BE2C (cell line): Measurements from ENCODE around the gene KCNAB2.
A peak's percentile ranks its signal among the peaks of the same experiment; 100 is the strongest.

Source experiments
- DNase-seq: peaks from one replicate; pipeline ENCODE4 v3.0.0-alpha.2; 2020
- H3K27me3 ChIP-seq: fragments of 250-450 bp; sonication (Bioruptor Pico); 2 replicates; pipeline ENCODE4 v1.5.1; 2020; ENCODE audit warnings: mild to moderate bottlenecking
- H3K36me3 ChIP-seq: fragments of 250-450 bp; sonication (Bioruptor Pico); 2 replicates; pipeline ENCODE4 v1.5.1; 2020; ENCODE audit warnings: mild to moderate bottlenecking
- H3K4me1 ChIP-seq: fragments of 250-450 bp; sonication (Bioruptor Pico); 2 replicates; pipeline ENCODE4 v1.5.1; 2020
- H3K4me3 ChIP-seq: 2 replicates; pipeline ENCODE4 v1.5.1; 2011; ENCODE audit warnings: low read depth, low read length
- H3K9me3 ChIP-seq: fragments of 250-450 bp; sonication (Bioruptor Pico); 2 replicates; pipeline ENCODE4 v1.5.1; 2020
- TF ChIP-seq, protein P1 (sequence below): IDR thresholded peaks from 2 replicates; pipeline ENCODE4 v1.5.1; 2012; ENCODE audit warnings: mild to moderate bottlenecking, low read depth, low read length

Gene KCNAB2

DNA sequence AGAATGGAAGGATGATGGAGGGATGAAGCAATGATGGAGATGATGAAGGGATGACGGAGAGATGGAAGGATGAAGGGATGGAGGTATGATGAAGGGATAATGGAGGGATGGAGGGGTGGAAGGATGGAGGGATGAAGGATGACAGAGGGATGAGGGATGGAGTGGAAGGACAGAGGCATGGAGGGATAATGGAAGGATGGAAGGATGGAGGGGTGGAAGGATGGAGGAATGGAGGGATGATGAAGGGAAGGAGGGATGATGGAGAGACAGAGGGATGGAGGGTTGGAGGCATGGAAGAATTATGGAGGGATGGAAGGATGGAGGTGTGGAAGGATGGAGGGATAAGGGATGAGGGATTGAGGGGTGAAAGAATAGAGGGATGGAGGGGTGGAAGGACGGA lies 62.8 kb downstream of the KCNAB2 start:
- TF ChIP-seq, protein P1, sequence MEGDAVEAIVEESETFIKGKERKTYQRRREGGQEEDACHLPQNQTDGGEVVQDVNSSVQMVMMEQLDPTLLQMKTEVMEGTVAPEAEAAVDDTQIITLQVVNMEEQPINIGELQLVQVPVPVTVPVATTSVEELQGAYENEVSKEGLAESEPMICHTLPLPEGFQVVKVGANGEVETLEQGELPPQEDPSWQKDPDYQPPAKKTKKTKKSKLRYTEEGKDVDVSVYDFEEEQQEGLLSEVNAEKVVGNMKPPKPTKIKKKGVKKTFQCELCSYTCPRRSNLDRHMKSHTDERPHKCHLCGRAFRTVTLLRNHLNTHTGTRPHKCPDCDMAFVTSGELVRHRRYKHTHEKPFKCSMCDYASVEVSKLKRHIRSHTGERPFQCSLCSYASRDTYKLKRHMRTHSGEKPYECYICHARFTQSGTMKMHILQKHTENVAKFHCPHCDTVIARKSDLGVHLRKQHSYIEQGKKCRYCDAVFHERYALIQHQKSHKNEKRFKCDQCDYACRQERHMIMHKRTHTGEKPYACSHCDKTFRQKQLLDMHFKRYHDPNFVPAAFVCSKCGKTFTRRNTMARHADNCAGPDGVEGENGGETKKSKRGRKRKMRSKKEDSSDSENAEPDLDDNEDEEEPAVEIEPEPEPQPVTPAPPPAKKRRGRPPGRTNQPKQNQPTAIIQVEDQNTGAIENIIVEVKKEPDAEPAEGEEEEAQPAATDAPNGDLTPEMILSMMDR = no peak
- H3K27me3 ChIP-seq = no peaks in the 10 kb centered on the region
- H3K4me1 ChIP-seq = no peaks in the 10 kb centered on the region
- no peak overlapping the region for H3K4me3 ChIP-seq
- no peaks in the 10 kb centered on the region for H3K36me3 ChIP-seq
- no peaks in the 10 kb centered on the region for H3K9me3 ChIP-seq
- DNase-seq = no peak

DNA sequence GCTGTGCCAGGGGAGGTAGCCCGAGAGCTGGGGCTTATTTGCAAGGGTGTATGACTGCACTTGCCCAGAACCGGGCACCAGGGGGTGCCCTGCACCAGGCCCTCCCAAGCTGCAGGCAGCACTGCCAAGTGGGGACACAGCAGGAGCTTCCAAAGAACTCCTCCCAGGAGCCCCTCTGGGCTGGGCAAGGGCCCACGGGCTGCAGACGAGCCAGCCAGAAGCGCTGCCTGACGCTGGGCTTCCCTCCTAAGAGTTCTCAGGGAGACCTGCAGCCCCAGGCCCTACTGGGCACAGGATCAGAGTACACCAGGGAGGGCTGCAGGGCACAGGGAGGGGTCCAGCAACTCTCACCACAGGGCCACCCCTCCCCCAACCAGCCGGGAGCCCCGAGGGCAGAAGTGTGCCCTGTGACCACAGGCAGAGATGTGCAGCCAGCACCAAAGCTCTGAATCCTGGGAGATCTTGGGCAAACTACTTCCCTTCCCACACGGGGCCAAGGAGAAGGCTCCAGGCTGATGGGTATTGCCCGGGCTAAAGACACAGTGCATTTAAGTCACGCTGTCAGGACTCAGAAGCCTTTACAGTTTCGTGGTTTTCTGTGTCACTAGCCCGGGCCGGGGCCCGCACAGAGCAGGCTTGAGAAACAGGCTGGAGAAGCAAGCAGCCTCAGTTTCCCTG lies 63.4 kb downstream of the KCNAB2 start:
- peak; percentile 63 for DNase-seq
- Histone ChIP-seq H3K27me3 (no peaks in the 10 kb centered on the region), H3K36me3 (no peaks in the 10 kb centered on the region), H3K4me1 (no peaks in the 10 kb centered on the region), H3K4me3 (no peak overlapping the region), H3K9me3 (no peaks in the 10 kb centered on the region)
- TF ChIP-seq, protein P1 = peak; percentile 61

DNA sequence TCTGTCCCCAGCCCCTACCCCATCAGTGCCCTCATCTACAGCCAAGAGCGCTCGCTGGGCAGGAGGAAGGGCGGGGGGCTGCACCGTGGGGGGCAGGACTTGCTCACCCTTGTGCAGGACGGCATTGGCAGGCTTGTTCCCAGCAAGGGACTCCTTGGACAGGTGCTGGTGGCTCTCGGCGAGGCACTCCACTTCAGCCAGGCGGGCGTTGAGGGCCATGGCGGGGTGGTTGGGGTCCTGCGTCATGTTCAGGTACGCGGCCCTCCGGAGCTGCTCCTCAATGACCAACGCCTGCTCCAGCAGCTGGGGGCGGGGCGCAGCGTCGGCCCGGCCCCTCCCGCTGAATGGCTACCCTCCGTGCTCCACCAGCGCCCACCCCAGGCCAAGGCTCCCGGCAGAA lies 64.0 kb downstream of the KCNAB2 start:
- no peaks in the 10 kb centered on the region for H3K27me3 ChIP-seq
- no peaks in the 10 kb centered on the region for H3K4me1 ChIP-seq
- H3K4me3 ChIP-seq = no peak overlapping the region
- TF ChIP-seq, protein P1 = no peak
- H3K36me3 ChIP-seq = no peaks in the 10 kb centered on the region
- no peaks in the 10 kb centered on the region for H3K9me3 ChIP-seq
- DNase-seq = no peak

DNA sequence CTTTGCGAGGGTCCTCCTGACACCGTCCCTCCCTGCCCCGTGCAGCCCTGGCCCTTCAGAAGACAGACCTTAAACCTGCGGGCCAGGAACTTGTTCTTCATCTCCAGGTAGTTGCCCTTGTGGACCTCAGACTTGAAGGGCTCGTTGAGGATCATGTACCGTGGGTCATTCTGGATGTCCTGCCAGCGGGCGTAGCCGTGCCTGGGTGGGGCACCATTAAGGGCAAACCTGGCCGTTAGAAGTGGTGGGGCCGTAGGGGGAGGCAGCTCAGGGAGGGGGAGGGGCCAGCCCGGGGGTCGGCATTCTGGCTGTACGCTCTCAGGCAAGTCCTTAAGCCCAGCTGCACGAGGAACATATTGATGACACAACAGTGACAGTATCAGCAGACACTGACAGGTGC lies 64.6 kb downstream of the KCNAB2 start:
- TF ChIP-seq, protein P1 = no peak
- no peak for DNase-seq

DNA sequence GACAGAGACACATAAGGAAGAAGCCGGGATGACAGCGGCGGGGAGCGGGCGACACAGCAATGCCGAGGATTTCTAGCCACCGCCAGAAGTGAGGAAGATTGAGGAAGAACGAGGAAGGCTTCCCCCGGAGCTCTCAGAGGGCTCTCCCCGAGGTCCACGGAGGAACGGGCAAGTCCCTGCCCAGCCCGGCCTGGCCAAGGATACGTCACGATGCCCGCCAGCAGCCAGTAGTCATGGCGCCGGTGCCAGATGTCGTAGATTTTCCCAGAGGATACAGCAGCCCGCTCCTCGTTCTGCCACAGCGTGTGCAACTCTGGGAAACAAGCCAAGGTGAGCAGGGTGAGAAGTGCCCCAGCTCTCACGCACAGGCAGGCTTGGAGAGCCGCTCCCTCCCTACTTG lies 65.9 kb downstream of the KCNAB2 start:
- H3K4me1 ChIP-seq = no peaks in the 10 kb centered on the region
- DNase-seq = peak; percentile 67
- H3K9me3 ChIP-seq = no peaks in the 10 kb centered on the region
- H3K4me3 ChIP-seq = no peak overlapping the region; the same call in 1 of the 2 replicates
- no peaks in the 10 kb centered on the region for H3K27me3 ChIP-seq
- TF ChIP-seq, protein P1 = no peak
- no peaks in the 10 kb centered on the region for H3K36me3 ChIP-seq

More for the DNA sequence above, 64.6 kb downstream of the KCNAB2 start:
- no peaks in the 10 kb centered on the region for H3K27me3 ChIP-seq
- no peaks in the 10 kb centered on the region for H3K9me3 ChIP-seq
- H3K36me3 ChIP-seq = no peaks in the 10 kb centered on the region
- H3K4me1 ChIP-seq = no peaks in the 10 kb centered on the region
- H3K4me3 ChIP-seq = no peak overlapping the region

DNA sequence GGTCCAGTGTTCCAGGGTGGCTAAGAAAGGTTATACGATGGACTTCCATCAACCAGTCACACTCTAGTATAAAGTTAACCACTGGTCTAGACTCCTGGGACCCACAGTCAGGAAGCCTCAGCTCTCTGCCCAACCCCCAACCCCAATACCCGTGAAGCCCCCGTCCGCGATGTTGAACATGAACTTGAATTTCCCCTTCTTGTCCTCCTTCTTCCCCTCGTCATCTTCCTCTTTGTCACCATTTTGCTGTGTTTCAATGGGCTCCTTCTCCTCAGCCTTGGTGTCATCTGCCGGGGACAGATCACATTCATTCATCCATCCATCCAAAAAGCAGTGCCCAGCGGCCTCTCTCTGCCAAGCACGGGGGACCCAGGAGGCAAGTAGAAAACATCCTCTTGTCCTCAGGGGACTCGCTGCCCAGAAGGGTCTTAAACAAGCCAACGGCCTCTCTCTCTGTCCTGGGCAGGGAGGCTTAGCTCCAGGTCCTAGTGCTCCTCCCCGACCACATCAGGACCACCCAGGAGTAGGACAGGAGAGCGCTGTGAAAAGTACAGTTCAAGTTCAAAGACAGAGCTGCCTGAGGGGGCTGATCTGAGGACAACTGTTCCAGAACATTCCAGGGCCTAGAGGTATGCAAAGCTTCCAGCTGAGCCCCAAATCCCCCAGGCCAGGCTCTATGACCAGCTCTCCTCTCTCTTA lies 66.5 kb downstream of the KCNAB2 start:
- no peak overlapping the region; the same call in 1 of the 2 replicates for H3K4me3 ChIP-seq
- H3K27me3 ChIP-seq = no peaks in the 10 kb centered on the region
- H3K4me1 ChIP-seq = no peaks in the 10 kb centered on the region
- H3K36me3 ChIP-seq = no peaks in the 10 kb centered on the region
- H3K9me3 ChIP-seq = no peaks in the 10 kb centered on the region
- no peak for DNase-seq
- TF ChIP-seq, protein P1 = no peak
